GM12878 (cell line): ENCODE data around the gene ERP27. TPM values are rescaled to one million over a fixed set of nuclear protein-coding genes. Genes with fewer than 3 reads are reported as not detected.
A peak's percentile ranks its signal among the peaks of the same experiment; 100 is the strongest.

Experiments used
- ATAC-seq: fragments of 200-7000 bp; cut with Tn5 transposase; 3 replicates; pipeline ENCODE4 v1.9.1; 2020; ENCODE audit warnings: mild to moderate bottlenecking, moderate library complexity
- BruUV-seq: library from RNA; stranded (reverse); fragments of 400-500 nt; replicated peaks from 2 replicates; lab custom pipeline; 2021; lab: Mats Ljungman, UMichigan
- CTCF ChIA-PET: fragments of 300-600 bp; sonication (Branson Sonifier 250); formaldehyde crosslinking; extraction: SDS; loops from one replicate; lab custom pipeline; 2021; ENCODE audit warnings: inconsistent platforms; lab: Yijun Ruan, JAX
- POLR2A ChIA-PET: fragments of 350-600 bp; formaldehyde crosslinking; extraction: SDS; loops from one replicate; lab custom pipeline; 2021; ENCODE audit warnings: inconsistent platforms; lab: Charles Lee
- RAD21 ChIA-PET: fragments of 300-600 bp; sonication (Branson Sonifier 250); formaldehyde crosslinking; loops from one replicate; lab custom pipeline; 2023; ENCODE audit warnings: antibody characterized with exemption; ENCODE audit not compliant: unreplicated experiment; lab: Charles Lee
- SMC1A ChIA-PET: fragments of 300-600 bp; sonication (Branson Sonifier 250); formaldehyde crosslinking; loops from one replicate; lab custom pipeline; 2023; ENCODE audit not compliant: unreplicated experiment, uncharacterized antibody; lab: Charles Lee
- DNase-seq: peaks from one replicate; pipeline ENCODE4 v3.0.0-alpha.2; 2011; ENCODE audit warnings: low read depth, low spot score
- FAIRE-seq: peaks from 3 replicates; lab custom pipeline; 2011; peaks lifted over from hg19 to GRCh38; lab: Jason Lieb, UNC
- H2AFZ ChIP-seq: 2 replicates; pipeline ENCODE4 v1.6.0; 2011; ENCODE audit warnings: low read depth, low read length, control low read depth; ENCODE audit not compliant: control insufficient read depth
- H3K27ac ChIP-seq: 2 replicates; pipeline ENCODE4 v1.5.1; 2011; ENCODE audit warnings: control low read depth; ENCODE audit not compliant: control insufficient read depth, insufficient read depth
- H3K27me3 ChIP-seq, 2 experiments: replicated peaks in 1 of 2; 2 replicates each; pipeline versions ENCODE4 v1.6.0 to v1.6.1; 2011; ENCODE audit warnings: low read length in 1 of 2; ENCODE audit not compliant: control insufficient read depth in 2 of 2, insufficient read depth in 2 of 2
- H3K36me3 ChIP-seq, 2 experiments: 2 replicates each; pipeline ENCODE4 v1.5.1; 2011; ENCODE audit warnings: low read length in 1 of 2; ENCODE audit not compliant: control insufficient read depth in 2 of 2, insufficient read depth in 2 of 2
- H3K4me1 ChIP-seq: 2 replicates; pipeline ENCODE4 v1.6.1; 2011; ENCODE audit warnings: mild to moderate bottlenecking, low read length, moderate library complexity, mixed read lengths; ENCODE audit not compliant: control insufficient read depth, insufficient read depth
- H3K4me2 ChIP-seq: 2 replicates; pipeline ENCODE4 v1.6.0; 2011; ENCODE audit warnings: control low read depth; ENCODE audit not compliant: control insufficient read depth, insufficient read depth
- H3K4me3 ChIP-seq: fragments of 200-600 bp; sonication (generic); 2 replicates; pipeline ENCODE4 v1.5.1; 2016
- H3K79me2 ChIP-seq: 2 replicates; pipeline ENCODE4 v1.6.0; 2011; ENCODE audit warnings: low read length; ENCODE audit not compliant: control insufficient read depth, insufficient read depth
- H3K9ac ChIP-seq: 2 replicates; pipeline ENCODE4 v1.8.0; 2011; ENCODE audit warnings: low read length, control low read depth, mixed read lengths; ENCODE audit not compliant: control insufficient read depth, insufficient read depth
- H3K9me3 ChIP-seq: replicated peaks from 3 replicates; pipeline ENCODE4 v1.5.1; 2011; ENCODE audit warnings: mild to moderate bottlenecking, low read length; ENCODE audit not compliant: control insufficient read depth, insufficient read depth
- H4K20me1 ChIP-seq: 2 replicates; pipeline ENCODE4 v1.6.0; 2011; ENCODE audit not compliant: control insufficient read depth, insufficient read depth
- ATF2 ChIP-seq: IDR thresholded peaks from 2 replicates; pipeline ENCODE4 v1.6.1; 2012; ENCODE audit warnings: low read length, inconsistent platforms
- ATF7 ChIP-seq: fragments of 450-650 bp; IDR thresholded peaks from 2 replicates; pipeline ENCODE4 v1.6.1; 2016; ENCODE audit warnings: low read depth, mild to moderate bottlenecking
- CHD2 ChIP-seq: IDR thresholded peaks from 2 replicates; pipeline ENCODE4 v1.6.1; 2011; ENCODE audit warnings: low read depth, low read length, improper control_type of control experiment, borderline replicate concordance
- CUX1 ChIP-seq: IDR thresholded peaks from 2 replicates; pipeline ENCODE4 v1.6.1; 2012; ENCODE audit warnings: improper control_type of control experiment, low read depth, low read length; ENCODE audit not compliant: insufficient replicate concordance
- MLLT1 ChIP-seq: fragments of 450-650 bp; IDR thresholded peaks from 2 replicates; pipeline ENCODE4 v1.6.1; 2016; ENCODE audit warnings: mild to moderate bottlenecking
- MXI1 ChIP-seq: fragments of 150-350 bp; IDR thresholded peaks from 2 replicates; pipeline ENCODE4 v1.6.1; 2011; ENCODE audit warnings: low read depth, mild to moderate bottlenecking, inconsistent platforms, low read length, improper control_type of control experiment
- RB1 ChIP-seq: fragments of 450-650 bp; formaldehyde crosslinking; IDR thresholded peaks from 2 replicates; pipeline ENCODE4 v1.6.1; 2017; ENCODE audit warnings: mild to moderate bottlenecking, borderline replicate concordance
- SMAD1 ChIP-seq: fragments of 450-650 bp; IDR thresholded peaks from 2 replicates; pipeline ENCODE4 v1.6.1; 2018; ENCODE audit warnings: mild to moderate bottlenecking, low read depth; ENCODE audit not compliant: partially characterized antibody
- SUZ12 ChIP-seq: fragments of 200-600 bp; sonication (generic); IDR thresholded peaks from one replicate; pipeline ENCODE4 v1.6.1; 2018; ENCODE audit warnings: antibody characterized with exemption, mild to moderate bottlenecking; ENCODE audit not compliant: unreplicated experiment
- TCF7 ChIP-seq: IDR thresholded peaks from 2 replicates; pipeline ENCODE4 v1.6.1; 2014; ENCODE audit warnings: antibody characterized with exemption, borderline replicate concordance
- YY1 ChIP-seq: IDR thresholded peaks from 2 replicates; pipeline ENCODE4 v1.6.1; 2011; ENCODE audit warnings: low read depth, mild to moderate bottlenecking, low read length
- ZNF24 ChIP-seq: fragments of 450-650 bp; IDR thresholded peaks from 2 replicates; pipeline ENCODE4 v1.6.1; 2017; ENCODE audit warnings: antibody characterized with exemption, mild to moderate bottlenecking
- WGBS: methylation state at CpG from one replicate; pipeline ENCODE4 v1.1.6; 2016; ENCODE audit warnings: low lambda C conversion rate; ENCODE audit not compliant: insufficient replicate concordance, insufficient coverage; ENCODE audit errors: missing lambda C conversion rate; 5-methylcytosine and 5-hydroxymethylcytosine counted together
- in situ Hi-C: fragments of 300-500 bp; cut with MboI; formaldehyde crosslinking; loops from 9 replicates; pipeline ENCODE4 v1.14.3; 2018; ENCODE audit warnings: mixed read lengths
- intact Hi-C: fragments of 100-400 bp; cut with micrococcal nuclease; formaldehyde crosslinking; loops from one replicate; pipeline ENCODE4 v1.14.2; 2022; ENCODE audit not compliant: unreplicated experiment
- polyA plus RNA-seq, 11 experiments: library from polyadenylated mRNA; depleted of rRNA in 4 of 11; unstranded in 6 of 11; stranded (reverse) in 5 of 11; fragments of >200 nt; fragmentation: Nextera tagmentation in 4 of 11; fragmentation: Illumina TruSeq in 1 of 11; extraction: Ambion mirVana in 4 of 11; extraction: Trizol in 1 of 11; gene quantifications; 1 replicate in 1 of 11; 2 replicates in 10 of 11; pipeline versions ENCODE4 v1.2.1 to v1.2.3, GENCODE V29; 2011 to 2016; ENCODE audit warnings: inconsistent platforms in 2 of 11, missing spikeins in 2 of 11, low read depth in 1 of 11
- total RNA-seq, 4 experiments: library from RNA; depleted of rRNA in 3 of 4; stranded (reverse); fragments of >200 nt in 3 of 4; fragmentation: Illumina TruSeq in 1 of 4; extraction: Trizol in 1 of 4; gene quantifications; 2 replicates each; pipeline versions ENCODE4 v1.2.1 to v1.2.3, GENCODE V29; 2013 to 2021

Gene ERP27
- total and polyA plus RNA-seq, 10 of the 15 experiments (the other 5 are each of a cell fraction or from before 2014, with no cell fraction given) = 0.91 to 2.4 (median 1.4) TPM

GRCh38 chr12:14962797-14963196, 24.5 kb upstream of the ERP27 start (continued):
- TF ChIP-seq RB1 = no peak
- no peak for TF ChIP-seq ATF7
- TF ChIP-seq MLLT1 = peak; percentile 40; the same call in 1 of the 2 replicates
- TF ChIP-seq SUZ12 = no peak

- 2% methylated on average over 3 of the region's 3 CpGs for WGBS
- Histone ChIP-seq H3K36me3 (no peaks in the 10 kb centered on the region), H3K27ac (peak overlapping the region; percentile 94), H3K79me2 (peaks cover 58% of the 10 kb centered on the region), H3K4me2 (peak overlapping the region; percentile 93), H3K27me3 (no peaks in the 10 kb centered on the region), H3K4me3 (peak overlapping the region; percentile 80), H4K20me1 (no peaks in the 10 kb centered on the region), H3K9ac (peak overlapping the region; percentile 97), H3K9me3 (no peaks in the 10 kb centered on the region), H3K4me1 (no peaks in the 10 kb centered on the region; the same call in none of the 2 replicates), H2AFZ (peak overlapping the region; percentile 85)
- POLR2A ChIA-PET = interaction anchor here (0.5 to 1.7 kb wide), 4 partner anchors 10 to 593 kb away, joined by 3 to 11 read pairs (median 8); no protein-coding TSS in a partner anchor
- intact Hi-C loops = no loop called here
- BruUV-seq = no TSS peak
- DNase-seq (no peak), ATAC-seq (no peak), FAIRE-seq (no peak)
- CTCF ChIA-PET = interaction anchor here (1.3 to 2.6 kb wide), 4 partner anchors 14 to 34 kb away, joined by 3 to 7 read pairs (median 4); no protein-coding TSS in a partner anchor
- 0 out of 2 replicates have a peak, but pooled peaks have one; percentile 5 for TF ChIP-seq ATF2
- no peak for TF ChIP-seq CHD2
- no peak for TF ChIP-seq TCF7
- TF ChIP-seq SMAD1 = no peak
- 0 out of 2 replicates have a peak, but pooled peaks have one; percentile 21 for TF ChIP-seq MXI1
- peak; percentile 47 for TF ChIP-seq CUX1
- peak; percentile 58; the same call in 1 of the 2 replicates for TF ChIP-seq YY1
- peak; percentile 78; the same call in 1 of the 2 replicates for TF ChIP-seq ZNF24
- SMC1A ChIA-PET = interaction anchor here (0.8 to 3.3 kb wide), 11 partner anchors 9 to 115 kb away, joined by 3 to 14 read pairs (median 4); no protein-coding TSS in a partner anchor
- RAD21 ChIA-PET = interaction anchor here (0.8 to 4.7 kb wide), 6 partner anchors 10 to 192 kb away, joined by 3 to 25 read pairs (median 6); partner anchors contain the start of genes C12orf60 and WBP11
- in situ Hi-C loops = loop anchor here (25.0 kb wide), 1 partner anchor 575 kb away; no protein-coding TSS in a partner anchor
Measured at GRCh38 chr12:14962153-14962539, 23.8 kb upstream of the ERP27 start.
